ENCODE data around the gene TMCO2.

DNA sequence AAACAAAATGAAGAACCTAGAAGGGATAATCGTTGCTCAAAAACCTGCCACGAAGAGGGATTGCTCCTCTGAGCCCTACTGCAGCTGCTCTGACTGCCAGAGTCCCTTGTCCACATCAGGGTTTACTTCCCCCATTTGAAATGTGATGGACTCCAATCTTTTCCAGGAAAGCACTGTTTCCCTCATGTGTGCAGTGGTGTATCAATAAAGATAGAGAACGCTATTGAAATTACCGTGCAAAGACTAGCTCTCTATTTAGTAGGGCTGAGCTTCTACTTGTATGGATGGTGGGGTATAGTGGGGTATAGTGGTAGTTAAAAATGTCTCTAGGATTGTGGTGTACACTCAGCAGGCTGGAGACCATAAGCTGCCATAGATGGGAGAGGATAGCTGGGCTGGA lies 3.7 kb downstream of the TMCO2 start:
- TF ChIP-seq, protein P1, sequence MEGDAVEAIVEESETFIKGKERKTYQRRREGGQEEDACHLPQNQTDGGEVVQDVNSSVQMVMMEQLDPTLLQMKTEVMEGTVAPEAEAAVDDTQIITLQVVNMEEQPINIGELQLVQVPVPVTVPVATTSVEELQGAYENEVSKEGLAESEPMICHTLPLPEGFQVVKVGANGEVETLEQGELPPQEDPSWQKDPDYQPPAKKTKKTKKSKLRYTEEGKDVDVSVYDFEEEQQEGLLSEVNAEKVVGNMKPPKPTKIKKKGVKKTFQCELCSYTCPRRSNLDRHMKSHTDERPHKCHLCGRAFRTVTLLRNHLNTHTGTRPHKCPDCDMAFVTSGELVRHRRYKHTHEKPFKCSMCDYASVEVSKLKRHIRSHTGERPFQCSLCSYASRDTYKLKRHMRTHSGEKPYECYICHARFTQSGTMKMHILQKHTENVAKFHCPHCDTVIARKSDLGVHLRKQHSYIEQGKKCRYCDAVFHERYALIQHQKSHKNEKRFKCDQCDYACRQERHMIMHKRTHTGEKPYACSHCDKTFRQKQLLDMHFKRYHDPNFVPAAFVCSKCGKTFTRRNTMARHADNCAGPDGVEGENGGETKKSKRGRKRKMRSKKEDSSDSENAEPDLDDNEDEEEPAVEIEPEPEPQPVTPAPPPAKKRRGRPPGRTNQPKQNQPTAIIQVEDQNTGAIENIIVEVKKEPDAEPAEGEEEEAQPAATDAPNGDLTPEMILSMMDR (conservative IDR thresholded peaks at IDR 0.05; ENCODE audit: low read depth, low read length) = no peak
- TF ChIP-seq EZH2 (IDR thresholded peaks at IDR 0.05; ENCODE audit: low read length, unreplicated experiment) = no peak
- TF ChIP-seq EZH2phosphoT487 (IDR thresholded peaks at IDR 0.05; ENCODE audit: borderline replicate concordance, low read length) = no peak

Data from PC-3 (cell line).